HG03097 (cell line): Measurements from ENCODE around the gene PHAF1.

Experiments
- ATAC-seq: cut with Tn5 transposase; IDR thresholded peaks from one replicate; pipeline ENCODE4 v1.9.1; 2021; ENCODE audit not compliant: unreplicated experiment, low FRiP score

The PHAF1 gene

GRCh38 chr16:67161595-67162058, 51.9 kb downstream of the PHAF1 start:
- no peak for ATAC-seq

DNA sequence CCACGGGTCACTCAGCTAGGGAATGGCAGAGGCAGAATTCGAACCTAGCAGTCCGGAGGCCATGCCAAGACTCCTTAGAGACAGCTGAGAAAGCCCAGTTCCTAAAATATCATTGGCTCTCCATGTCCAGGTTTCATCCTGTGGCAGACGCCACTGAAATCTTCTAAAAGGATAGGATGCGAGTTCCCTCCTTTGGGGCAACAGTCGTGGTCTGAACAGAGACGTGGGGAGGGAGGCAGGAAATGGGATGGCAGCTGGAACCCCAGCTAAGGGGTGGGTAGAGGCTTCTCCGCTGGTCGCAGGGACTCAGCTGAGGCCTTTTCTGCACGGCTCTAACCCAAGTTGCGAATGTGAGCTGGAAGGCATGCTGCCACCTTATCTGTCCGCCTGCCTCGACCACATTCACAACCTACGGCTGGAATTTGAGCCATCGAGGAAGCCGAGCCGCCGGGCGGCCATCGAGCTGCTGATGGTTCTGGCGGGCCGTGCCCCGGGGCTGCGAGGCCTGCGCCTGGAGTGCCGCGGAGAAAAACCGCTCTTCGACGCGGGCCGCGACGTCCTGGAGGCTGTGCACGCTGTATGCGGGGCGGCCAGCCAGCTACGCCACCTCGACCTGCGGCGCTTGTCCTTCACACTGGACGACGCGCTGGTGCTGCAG, 52.9 kb downstream of the PHAF1 start:
- no peak for ATAC-seq

DNA sequence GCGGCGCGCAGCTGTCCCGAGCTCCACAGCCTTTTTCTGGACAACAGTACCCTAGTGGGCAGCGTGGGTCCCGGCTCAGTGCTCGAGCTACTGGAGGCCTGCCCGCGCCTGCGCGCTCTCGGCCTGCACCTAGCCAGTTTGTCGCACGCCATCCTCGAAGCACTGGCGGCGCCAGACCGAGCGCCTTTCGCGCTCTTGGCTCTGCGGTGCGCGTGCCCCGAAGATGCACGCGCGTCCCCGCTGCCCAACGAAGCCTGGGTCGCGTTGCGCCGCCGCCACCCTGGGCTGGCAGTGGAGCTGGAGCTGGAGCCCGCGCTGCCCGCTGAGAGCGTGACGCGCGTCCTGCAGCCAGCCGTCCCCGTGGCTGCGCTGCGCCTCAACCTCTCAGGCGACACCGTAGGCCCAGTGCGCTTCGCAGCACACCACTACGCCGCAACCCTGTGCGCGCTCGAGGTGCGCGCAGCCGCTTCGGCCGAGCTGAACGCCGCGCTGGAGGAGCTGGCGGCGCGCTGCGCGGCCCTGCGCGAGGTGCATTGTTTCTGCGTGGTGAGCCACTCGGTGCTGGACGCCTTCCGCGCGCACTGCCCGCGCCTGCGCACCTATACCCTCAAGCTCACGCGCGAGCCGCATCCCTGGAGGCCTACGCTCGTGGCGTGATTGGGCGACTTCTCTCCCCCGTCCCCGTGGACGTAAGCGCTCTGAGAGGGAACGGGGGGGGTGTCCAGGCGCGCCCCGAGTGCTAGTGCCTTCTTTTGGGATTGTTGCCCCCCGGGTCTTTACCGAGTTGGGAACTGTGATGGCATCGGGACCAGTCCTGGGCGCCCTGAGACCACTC, 53.6 kb downstream of the PHAF1 start:
- ATAC-seq = no peak

- no peak for ATAC-seq
These were observed 54.3 kb downstream of the PHAF1 start for GRCh38 chr16:67163999-67164558.

- ATAC-seq = no peak
These were observed 54.9 kb downstream of the PHAF1 start, which contains the start of gene HSF4 for GRCh38 chr16:67164599-67165061. Gene HSF4, plus strand, starts transcription at chr16:67164745. Its CDS starts 67 bp downstream, at chr16:67164812.

DNA sequence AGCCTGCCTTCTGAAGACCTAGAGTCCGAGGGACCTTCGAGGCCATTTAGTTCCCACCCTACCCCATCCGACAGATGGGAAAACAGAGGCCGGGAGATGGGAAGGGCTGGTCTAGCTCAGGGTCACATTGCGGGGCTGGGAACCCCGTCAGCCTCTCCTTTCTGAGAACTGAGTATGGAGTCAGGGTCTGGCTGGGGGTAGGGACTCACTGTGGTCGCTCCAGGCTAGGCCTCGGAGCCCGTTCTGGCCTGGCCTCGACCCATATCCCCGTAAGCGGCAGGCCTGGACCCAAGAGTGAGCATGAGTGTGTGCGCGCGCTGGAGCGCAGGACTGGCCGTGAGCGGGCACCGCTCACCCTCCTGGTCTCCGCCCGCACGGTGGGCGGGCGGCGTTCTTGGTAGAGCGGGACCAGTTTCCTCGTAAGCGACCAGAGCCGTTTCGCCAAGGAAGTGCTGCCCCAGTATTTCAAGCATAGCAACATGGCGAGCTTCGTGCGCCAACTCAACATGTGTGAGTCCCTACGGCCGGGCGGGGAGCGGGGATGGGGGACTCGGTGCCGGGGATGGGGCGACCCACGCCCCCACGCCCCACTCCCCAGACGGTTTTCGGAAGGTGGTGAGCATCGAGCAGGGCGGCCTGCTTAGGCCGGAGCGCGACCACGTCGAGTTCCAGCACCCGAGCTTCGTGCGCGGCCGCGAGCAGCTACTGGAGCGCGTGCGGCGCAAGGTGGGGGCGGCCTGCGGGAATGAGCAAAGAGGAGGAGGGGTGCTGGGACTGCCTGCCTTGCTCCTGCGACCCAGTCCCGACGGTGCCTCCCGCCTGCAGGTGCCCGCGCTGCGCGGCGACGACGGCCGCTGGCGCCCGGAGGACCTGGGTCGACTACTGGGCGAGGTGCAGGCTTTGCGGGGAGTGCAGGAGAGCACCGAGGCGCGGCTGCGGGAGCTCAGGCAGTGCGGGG, 55.7 kb downstream of the PHAF1 start:
- ATAC-seq = no peak

GRCh38 chr16:67166110-67166547, 56.4 kb downstream of the PHAF1 start:
- no peak for ATAC-seq

- no peak for ATAC-seq
These were observed 56.9 kb downstream of the PHAF1 start for GRCh38 chr16:67166598-67167168.

- ATAC-seq = no peak
These were observed 57.8 kb downstream of the PHAF1 start for GRCh38 chr16:67167588-67167987.

DNA sequence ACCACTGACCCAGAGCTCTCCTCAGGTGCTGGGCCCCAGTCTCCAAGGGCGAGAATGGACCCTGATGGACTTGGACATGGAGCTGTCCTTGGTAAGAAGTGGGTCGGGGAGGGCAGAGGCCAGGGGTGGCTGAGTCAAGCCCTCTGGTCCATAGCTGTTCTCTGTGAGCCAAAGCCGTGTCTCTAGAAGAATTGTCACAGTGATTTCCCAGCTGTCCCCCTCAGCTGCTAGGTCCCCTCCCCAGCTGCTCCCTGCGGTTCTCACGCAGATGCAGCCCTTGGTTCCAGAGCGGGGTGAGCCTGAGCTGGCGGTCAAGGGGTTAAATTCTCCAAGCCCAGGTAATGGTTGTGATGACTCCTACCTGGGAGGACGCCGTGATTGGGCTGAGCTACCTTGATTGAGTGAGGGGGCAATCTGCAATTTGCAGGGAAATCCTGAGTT, 59.3 kb downstream of the PHAF1 start:
- no peak for ATAC-seq

DNA sequence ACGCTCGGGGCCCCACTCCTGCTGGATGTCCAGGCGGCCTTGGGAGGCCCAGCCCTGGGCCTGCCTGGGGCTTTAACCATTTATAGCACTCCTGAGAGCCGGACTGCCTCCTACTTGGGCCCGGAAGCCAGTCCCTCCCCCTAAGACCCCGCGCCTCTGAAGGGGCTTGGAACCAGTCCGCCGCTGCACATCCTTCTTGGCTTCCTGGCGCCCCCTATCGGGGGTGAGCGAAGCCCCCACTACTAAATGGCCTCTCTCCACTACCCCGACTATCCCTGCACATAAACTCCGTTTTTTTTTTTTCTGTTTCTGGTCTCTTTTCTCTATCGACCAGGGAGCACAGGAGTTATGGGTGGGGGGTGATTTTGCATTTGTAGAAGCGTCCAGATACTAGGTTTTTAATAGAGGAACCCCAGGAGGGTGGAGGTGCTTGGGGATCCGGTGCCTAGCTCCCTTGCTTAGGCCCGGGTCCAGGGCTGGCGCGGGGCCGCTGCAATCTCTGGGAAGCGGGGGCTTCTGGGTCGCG, 60.0 kb downstream of the PHAF1 start:
- ATAC-seq = no peak

GRCh38 chr16:67170168-67170948, 60.6 kb downstream of the PHAF1 start, which contains the start of gene NOL3:
Gene NOL3, plus strand, starts transcription at chr16:67170538.
- ATAC-seq = no peak

DNA sequence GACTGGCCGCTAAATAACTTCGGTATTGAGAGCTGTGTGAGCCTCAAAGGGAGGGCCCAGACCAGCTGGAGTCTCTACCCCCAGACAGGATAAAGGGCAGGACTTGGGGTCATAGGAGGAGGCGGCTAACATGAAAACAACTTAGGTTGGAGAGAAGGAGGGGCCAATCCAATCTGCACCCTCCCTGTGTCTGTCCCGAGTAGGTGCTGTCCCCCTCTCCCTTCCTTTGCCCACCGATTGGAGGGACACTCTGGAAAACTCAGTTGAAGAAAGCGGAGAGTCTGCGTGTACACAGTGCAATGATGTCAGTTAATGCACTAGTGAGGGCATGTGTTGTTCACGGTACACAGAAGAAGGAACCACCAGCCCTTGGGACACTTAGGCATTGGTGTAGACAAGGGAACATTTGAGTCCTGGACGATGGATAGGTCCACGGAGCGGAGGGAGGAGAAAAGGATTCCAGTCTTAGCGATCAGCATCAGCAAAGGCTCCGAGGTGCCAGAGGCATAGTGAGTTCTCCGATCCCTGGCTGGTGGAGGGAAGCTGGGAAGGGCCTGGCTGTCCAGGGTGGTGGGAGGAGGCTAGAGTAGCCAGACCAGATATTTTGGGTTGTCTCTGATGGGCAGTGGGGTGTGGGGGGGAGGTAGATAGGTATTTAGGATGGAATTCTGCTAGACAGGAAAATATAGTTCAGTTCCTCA, 61.4 kb downstream of the PHAF1 start:
- ATAC-seq = no peak

- no peak for ATAC-seq
These were observed 63.6 kb downstream of the PHAF1 start for GRCh38 chr16:67173323-67173722.

DNA sequence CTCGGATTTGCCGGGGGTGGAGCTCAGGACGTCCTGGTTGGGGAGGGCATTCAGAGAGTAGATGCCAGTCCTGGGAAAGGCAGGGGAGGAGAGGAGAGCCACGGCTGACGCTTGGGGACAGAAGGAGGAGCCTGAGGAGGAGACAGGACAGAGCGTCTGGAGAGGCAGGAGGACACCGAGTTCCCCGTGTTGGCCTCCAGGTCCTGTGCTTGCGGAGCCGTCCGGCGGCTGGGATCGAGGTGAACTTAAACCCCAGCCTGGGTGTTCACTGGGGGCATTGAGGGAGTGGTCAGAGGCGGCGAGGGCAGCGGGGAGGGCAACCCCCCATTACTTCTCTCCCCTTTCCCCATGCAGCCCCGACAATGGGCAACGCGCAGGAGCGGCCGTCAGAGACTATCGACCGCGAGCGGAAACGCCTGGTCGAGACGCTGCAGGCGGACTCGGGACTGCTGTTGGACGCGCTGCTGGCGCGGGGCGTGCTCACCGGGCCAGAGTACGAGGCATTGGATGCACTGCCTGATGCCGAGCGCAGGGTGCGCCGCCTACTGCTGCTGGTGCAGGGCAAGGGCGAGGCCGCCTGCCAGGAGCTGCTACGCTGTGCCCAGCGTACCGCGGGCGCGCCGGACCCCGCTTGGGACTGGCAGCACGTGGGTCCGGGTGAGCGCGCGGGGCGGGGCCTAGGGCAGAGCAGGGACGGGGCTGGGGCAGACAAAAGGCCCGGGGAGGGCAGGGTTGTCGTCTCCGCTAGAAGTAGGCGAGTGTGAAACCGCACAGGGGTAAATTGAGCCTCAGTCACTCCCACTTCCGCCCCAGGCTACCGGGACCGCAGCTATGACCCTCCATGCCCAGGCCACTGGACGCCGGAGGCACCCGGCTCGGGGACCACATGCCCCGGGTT, 64.3 kb downstream of the PHAF1 start:
- no peak for ATAC-seq

GRCh38 chr16:67174706-67175231, 65.0 kb downstream of the PHAF1 start:
- no peak for ATAC-seq

DNA sequence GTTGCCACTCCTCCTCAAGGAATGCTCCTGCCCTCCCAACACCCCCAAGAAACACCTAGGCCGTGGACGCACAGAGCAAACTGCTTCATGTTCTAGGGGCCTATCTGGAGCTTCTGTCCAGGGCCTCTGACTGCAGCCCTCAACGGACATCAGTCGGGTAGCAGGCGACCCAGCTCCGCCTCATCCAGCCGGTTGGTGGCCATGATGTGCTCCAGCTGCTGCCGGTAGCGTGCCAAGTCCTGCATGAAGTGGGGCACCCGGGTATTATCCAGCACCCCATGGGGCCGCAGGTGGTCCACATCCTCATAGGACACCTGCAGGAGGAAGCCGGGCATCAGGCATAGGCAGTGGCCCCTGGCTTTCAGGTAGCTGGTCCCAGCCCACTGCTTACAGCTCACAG, 66.9 kb downstream of the PHAF1 start:
- no peak for ATAC-seq
